ENCODE results near the gene PROX2.

Gene PROX2

GRCh38 chr14:74882103-74882920 is 6.4 kb upstream of the PROX2 start:
- DNase-seq (ENCODE audit: low read depth): no peak
- TF ChIP-seq CTCF (conservative IDR thresholded peaks at IDR 0.05; ENCODE audit: low read depth, low read length): no peak
- H3K4me3 ChIP-seq (ENCODE audit: low read length): peak overlapping the region; percentile 85

GRCh38 chr14:74881431-74882102 is 5.6 kb upstream of the PROX2 start, which contains the start of gene DLST:
Gene DLST, plus strand, starts transcription at chr14:74881916. Its CDS starts 38 bp downstream, at chr14:74881954.
- peak; percentile 66 for DNase-seq (ENCODE audit: low read depth)
- peak within 1 kb of the TSS; percentile 85 for H3K4me3 ChIP-seq (ENCODE audit: low read length)
- no peak for TF ChIP-seq CTCF (conservative IDR thresholded peaks at IDR 0.05; ENCODE audit: low read depth, low read length)

GRCh38 chr14:74879427-74880182 is 3.7 kb upstream of the PROX2 start:
- no peak for DNase-seq (ENCODE audit: low read depth)
- no peak overlapping the region for H3K4me3 ChIP-seq (ENCODE audit: low read length)
- TF ChIP-seq CTCF (conservative IDR thresholded peaks at IDR 0.05; ENCODE audit: low read depth, low read length): no peak

- DNase-seq (ENCODE audit: low read depth): no peak
- no peak overlapping the region for H3K4me3 ChIP-seq (ENCODE audit: low read length)
- TF ChIP-seq CTCF (conservative IDR thresholded peaks at IDR 0.05; ENCODE audit: low read depth, low read length): no peak
Measured at GRCh38 chr14:74875204-74875603, 741 bp downstream of the PROX2 start.

- TF ChIP-seq CTCF (conservative IDR thresholded peaks at IDR 0.05; ENCODE audit: low read depth, low read length): no peak
- no peak overlapping the region for H3K4me3 ChIP-seq (ENCODE audit: low read length)
- DNase-seq (ENCODE audit: low read depth): no peak
Measured at GRCh38 chr14:74871819-74872218, 4.1 kb downstream of the PROX2 start.

- TF ChIP-seq CTCF (conservative IDR thresholded peaks at IDR 0.05; ENCODE audit: low read depth, low read length): no peak
- H3K4me3 ChIP-seq (ENCODE audit: low read length): no peak overlapping the region
- no peak for DNase-seq (ENCODE audit: low read depth)
Measured at GRCh38 chr14:74868739-74869138, 7.2 kb downstream of the PROX2 start.

Data from retinal pigment epithelial cell (primary cell).